GM18867 (cell line): Measurements from ENCODE around the gene CTIF.
"Not testable (repeated sequence)": the region's sequence is repeated elsewhere in the genome, so short reads cannot be mapped to it uniquely, and the experiment has no call there.

Experiments
- ATAC-seq: cut with Tn5 transposase; IDR thresholded peaks from one replicate; pipeline ENCODE4 v1.9.1; 2021; ENCODE audit warnings: mild to moderate bottlenecking, moderate library complexity; ENCODE audit not compliant: unreplicated experiment

Gene CTIF

GRCh38 chr18:48638896-48639771, 100.3 kb downstream of the CTIF start:
- no peak for ATAC-seq

DNA sequence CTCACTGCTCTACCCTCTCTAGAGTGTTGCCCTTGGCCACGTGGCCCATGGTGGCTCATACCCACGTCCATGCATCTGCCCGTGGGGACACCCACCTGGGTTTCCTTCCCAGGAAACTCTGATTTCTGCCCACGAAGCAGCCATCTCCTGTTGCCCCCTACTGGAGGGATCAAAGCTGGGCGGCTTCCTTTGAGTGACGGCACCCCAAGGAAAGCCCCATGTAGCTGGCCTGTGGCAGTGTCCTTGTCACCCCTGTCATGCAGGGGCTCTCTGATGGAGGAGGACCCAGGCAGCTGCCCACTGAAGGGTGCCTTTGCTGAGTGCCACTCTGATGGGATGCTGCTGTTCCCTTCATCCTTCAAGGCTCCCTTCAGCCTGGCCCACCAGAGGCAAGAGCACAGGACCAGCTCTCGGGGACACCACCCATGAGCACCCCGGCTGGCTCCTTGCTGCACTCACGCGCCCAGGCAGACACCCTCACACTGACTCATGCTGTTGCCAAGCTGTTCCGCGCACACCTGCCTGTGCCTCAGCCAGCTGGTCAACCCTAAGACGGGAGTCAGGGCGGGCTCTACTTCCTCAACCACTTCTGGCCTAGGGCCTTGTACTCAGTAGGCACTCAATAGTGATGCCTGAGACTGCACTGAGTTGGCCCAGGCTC, 101.1 kb downstream of the CTIF start:
- ATAC-seq: no peak

GRCh38 chr18:48640566-48641270, 101.9 kb downstream of the CTIF start:
- no peak for ATAC-seq

DNA sequence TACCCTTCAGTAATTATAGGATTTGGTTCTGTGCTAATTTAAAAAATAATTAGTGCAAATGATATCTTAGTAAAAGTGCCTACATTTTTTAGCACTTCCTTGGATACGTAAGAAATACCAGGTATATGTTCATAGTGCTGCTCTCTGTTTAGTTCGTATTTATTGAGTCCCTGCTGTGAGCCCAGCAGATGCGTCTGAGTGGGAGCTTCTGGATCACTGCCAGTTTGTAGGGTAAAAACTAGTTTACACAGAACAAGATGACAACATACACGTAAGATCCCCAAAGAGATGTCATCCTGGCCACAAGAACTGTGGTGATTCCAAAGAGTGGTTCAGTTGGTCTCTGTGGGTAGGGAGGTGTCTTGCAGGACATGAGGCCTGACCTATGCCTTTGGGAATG, 103.2 kb downstream of the CTIF start:
- no peak for ATAC-seq

GRCh38 chr18:48642503-48642902, 103.7 kb downstream of the CTIF start:
- no peak for ATAC-seq

DNA sequence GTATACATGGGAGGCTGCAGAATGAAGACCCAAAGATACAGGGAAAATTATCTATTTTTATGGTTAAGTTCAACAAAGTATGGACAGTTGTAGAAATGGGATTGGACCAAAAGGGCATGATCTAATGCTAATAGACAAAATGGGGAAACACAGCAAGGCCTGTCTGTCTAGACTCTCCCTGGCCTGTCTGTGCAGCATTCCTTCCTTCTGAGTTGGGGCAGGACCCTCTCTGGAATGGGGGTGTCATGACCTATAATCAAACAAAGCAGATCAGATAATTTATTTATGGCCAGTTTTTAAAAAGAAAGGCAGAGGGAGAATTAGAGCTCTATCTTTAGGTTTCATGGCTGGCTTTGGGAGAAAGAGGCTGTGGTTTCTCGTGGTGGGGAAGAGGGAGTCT, 104.4 kb downstream of the CTIF start:
- no peak for ATAC-seq

DNA sequence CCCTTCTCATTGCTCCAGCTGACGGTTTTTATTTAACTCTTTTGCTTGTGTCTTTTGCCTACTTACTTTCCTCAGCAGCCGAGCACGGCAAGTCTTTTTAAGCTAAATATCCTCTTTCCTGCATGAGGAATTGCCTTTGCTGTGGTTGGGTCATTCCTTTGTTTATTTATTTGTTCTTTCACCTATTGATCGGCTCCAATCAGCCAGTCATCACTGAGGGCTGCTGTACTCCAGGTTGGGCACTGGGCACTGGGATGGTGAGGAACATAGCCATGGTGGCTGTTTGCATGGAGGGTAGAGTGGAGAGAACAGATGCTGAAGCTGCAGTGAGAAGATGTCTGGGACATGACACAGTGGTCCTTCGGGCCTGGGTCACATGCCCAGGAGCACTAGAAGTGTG, 105.2 kb downstream of the CTIF start:
- ATAC-seq: no peak

DNA sequence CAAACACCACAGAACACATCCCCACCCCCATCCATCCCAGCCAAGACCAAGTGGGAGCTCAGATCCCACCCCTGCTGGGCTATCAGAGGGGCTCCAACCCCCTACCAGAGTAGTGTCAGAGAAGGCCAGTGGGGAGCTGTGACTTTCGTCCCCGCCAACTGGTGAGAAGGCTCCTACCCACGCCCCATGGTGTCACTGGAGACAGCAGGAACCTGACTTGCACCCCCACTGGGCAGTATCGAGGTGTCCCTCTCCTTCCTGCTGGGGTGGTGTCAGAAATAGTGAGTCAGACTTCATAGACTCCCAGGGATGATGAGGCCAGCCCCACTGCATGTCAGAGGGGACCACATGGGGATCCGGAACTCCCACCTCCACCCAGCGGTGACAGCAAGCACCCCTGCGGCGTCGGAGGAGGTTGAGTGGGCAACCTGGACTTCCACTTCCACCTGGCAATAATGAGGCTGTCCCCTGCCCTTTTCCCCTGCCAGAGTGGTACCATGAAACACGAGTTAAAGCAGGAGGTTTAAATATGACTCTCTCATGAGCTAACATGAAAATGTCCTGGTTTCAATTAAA, 106.7 kb downstream of the CTIF start:
- no peak for ATAC-seq

DNA sequence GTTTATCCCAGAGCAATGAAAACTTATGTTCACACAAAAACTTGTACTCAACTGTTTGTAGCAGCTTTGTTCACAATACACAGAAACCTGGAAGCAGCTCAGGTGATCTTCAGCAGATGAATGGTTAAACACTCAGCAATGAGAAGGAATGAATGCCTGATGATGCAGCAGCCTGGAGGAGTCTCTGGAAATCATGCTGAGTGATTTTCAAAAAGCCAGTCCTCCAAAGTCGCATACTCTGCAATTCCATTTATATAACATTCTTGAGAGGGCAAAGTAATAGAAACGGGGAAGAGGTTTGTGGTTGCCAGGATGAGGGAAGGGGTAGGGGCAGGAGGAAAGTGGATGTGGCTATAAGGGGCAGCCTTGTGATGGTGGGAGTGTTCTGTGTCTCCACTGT, 108.1 kb downstream of the CTIF start:
- ATAC-seq: no peak

- no peak for ATAC-seq
Measured at GRCh38 chr18:48649231-48649630, 110.4 kb downstream of the CTIF start.

DNA sequence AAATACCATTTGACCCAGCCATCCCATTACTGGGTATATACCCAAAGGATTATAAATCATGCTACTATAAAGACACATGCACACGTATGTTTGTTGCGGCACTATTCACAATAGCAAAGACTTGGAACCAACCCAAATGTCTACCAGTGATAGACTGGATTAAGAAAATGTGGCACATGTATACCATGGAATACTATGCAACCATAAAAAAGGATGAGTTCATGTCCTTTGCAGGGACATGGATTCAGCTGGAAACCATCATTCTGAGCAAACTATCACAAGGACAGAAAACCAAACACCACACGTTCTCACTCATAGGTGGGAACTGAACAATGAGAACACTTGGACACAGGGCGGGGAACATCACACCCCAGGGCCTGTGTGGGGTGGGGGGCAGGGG, 115.8 kb downstream of the CTIF start:
- ATAC-seq: not testable (repeated sequence)

GRCh38 chr18:48655508-48655907, 116.7 kb downstream of the CTIF start:
- no peak for ATAC-seq

- ATAC-seq: no peak
Measured at GRCh38 chr18:48656176-48656575, 117.3 kb downstream of the CTIF start.

DNA sequence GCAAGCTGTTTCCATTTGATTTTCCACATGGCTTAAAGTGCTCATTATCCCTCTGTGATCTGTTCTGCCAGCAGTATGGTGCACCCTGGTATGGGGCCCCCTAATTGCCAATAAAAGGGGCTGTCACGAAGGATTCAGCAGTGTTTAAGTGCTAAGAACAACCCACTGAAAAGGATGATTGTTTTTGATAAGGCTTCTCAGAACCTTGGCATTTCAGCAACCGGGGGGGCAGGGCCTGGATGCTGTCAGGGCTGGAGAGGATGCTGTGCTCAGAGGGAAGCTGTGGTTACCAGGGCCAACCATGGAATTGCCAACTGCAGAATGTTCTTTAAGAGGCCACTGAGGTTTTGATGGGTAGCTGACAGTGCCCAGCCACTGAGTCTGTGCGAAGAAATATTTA, 117.8 kb downstream of the CTIF start:
- ATAC-seq: no peak

GRCh38 chr18:48657447-48658120, 118.8 kb downstream of the CTIF start:
- ATAC-seq: no peak

GRCh38 chr18:48658721-48659120, 119.9 kb downstream of the CTIF start:
- ATAC-seq: no peak

- no peak for ATAC-seq
Measured at GRCh38 chr18:48659188-48660009, 120.6 kb downstream of the CTIF start.

GRCh38 chr18:48660346-48661228, 121.8 kb downstream of the CTIF start:
- ATAC-seq: no peak

- no peak for ATAC-seq
Measured at GRCh38 chr18:48661421-48661820, 122.6 kb downstream of the CTIF start.
